GM21825 (cell line): Measurements from ENCODE around the gene LGALS4.
"Not testable (repeated sequence)": the region's sequence is repeated elsewhere in the genome, so short reads cannot be mapped to it uniquely, and the experiment has no call there.

Source experiments
- ATAC-seq: cut with Tn5 transposase; IDR thresholded peaks from one replicate; pipeline ENCODE4 v1.9.1; 2021; ENCODE audit warnings: mild to moderate bottlenecking, moderate library complexity; ENCODE audit not compliant: unreplicated experiment

The LGALS4 gene

DNA sequence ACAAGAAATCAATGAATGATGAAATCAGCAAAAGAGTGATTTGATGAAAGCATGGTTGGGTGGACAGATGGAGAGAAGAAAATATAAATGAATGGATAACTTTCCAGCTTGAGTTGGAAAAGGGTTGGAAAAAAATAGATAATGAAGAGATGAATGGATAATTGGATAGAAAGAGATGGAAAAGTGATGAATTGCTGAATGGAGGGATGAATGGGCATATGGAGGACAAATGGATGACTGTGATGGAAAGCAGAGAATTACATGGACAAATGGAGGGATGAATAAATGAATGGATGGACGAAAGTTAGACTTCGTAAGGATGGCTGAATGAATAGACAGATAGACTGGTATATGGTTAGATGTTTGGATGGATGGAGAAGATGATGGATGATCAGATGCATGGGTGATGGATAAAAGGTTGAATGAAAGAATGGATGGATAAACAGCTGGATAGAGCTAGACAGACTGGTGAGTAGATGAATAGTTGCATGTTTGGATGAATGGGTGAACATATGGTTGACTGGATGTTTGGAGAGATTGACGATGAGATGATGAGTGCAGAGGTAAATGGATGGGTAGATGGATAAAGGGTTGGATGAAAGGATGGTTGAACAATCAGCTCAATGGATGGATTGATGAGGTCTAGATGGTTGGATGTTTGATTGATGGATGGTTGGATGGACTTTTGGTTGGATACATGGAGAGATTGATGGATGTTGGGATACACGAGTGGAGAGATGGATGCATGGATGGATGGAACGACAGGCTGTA lies 12.0 kb downstream of the LGALS4 start:
- ATAC-seq = no peak

GRCh38 chr19:38799104-38799503 lies 13.6 kb downstream of the LGALS4 start:
- ATAC-seq = no peak

- ATAC-seq = not testable (repeated sequence)
Observed at GRCh38 chr19:38797781-38798180, 15.0 kb downstream of the LGALS4 start.

GRCh38 chr19:38796154-38796553 lies 16.6 kb downstream of the LGALS4 start:
- no peak for ATAC-seq

- no peak for ATAC-seq
Observed at GRCh38 chr19:38795549-38795948, 17.2 kb downstream of the LGALS4 start.

DNA sequence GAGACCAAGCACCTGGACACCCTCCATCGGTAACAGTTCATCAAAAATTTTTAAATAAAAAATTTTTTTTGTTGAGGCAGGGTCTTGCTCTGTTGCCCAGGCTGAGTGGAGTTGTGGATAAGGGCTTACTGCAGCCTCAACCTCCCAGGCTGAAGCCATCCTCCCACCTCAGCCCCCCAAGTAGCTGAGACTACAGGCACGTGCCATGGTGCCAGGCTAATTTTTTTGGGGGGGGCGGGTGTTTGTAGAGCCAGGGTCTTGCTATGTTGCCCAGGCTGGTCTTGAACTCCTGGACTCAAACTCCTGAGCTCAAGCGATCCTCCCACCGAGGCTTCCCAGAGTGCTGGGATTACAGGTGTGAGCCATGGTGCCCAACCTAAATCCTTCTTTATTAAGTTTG lies 19.1 kb downstream of the LGALS4 start:
- no peak for ATAC-seq

DNA sequence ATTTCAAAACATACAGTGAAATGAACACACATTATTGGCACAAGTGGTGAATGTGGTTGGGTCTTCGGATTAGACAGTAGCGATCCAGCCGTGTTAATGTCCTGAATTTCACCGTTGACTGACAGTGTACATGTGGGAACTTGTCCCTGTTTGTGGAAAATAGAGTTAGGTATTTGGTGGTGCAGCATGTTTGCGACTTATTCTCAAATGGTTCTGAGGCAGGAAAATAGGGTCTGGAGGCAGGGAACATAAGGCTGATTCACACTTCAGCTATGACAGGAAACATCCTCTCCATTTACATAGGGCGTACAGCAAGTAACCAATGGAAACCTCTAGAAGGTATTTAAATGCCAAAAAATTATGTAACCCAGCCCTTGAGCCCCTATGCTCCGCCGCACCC lies 19.6 kb downstream of the LGALS4 start:
- no peak for ATAC-seq

DNA sequence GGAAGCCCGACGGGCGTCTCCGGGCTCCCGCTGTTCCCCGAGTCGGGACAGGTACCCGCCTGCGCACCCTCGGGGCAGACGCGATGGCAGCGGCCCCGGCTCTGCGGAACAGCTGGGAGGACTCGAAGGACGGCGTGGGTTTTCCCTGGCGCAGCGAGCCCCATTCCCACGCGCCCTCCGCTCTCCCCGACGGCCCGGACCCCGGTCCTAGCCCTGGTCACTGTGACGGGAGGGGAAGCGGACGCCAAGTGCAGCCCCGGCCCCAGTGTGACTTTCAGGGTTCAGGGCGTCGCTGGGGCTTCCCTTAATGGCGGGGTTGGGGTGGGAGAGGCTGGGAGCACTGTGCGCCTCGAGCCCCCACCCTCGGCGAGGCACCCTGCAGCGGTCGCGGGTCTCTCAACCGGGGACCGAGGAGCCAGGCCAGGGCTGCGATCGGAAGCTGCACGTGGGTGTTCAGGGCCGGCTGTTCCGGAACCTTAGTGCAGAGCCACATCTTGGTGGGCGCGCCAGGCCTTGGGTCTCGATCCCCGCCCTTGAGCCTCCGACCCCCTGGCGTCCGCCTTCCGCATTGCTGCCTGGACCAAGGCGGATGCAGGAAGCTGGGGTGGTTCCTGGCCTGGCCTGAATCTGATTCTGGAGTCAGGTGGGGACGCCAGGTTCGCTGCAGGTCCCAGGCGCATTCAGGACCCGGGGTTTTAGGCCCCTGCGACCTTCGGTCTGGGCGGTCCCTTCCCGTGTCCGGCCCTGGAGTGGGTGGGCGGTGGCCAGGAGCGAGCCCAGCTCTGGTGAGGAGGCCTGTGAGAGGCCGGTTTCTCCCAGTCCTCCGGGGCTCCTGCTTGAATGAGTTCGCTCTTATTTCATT lies 20.3 kb downstream of the LGALS4 start:
- ATAC-seq = no peak

DNA sequence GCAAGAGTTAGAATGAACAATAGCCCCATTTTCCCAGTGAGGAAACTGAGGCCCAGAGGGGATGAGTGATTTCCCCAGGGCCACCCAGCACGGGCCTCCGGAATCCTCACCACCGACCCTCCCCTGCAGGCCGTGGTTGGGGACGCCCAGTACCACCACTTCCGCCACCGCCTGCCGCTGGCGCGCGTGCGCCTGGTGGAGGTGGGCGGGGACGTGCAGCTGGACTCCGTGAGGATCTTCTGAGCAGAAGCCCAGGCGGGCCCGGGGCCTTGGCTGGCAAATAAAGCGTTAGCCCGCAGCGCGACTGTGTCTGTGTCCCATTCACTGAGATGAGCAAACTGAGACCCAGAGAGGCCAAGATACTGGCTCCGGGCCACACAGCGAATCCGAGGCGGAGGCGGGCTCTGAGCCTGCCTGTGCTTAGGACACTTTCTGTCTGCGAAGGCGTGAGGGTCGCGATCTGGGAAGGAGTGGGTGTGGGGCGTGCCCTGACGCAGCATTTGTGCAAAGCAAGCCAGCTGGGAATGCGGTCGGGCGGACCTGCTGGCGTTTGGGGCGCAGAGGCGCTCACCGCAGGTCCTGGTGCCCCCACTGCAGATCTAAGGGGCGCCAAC lies 21.2 kb downstream of the LGALS4 start:
- ATAC-seq = not testable (repeated sequence)

DNA sequence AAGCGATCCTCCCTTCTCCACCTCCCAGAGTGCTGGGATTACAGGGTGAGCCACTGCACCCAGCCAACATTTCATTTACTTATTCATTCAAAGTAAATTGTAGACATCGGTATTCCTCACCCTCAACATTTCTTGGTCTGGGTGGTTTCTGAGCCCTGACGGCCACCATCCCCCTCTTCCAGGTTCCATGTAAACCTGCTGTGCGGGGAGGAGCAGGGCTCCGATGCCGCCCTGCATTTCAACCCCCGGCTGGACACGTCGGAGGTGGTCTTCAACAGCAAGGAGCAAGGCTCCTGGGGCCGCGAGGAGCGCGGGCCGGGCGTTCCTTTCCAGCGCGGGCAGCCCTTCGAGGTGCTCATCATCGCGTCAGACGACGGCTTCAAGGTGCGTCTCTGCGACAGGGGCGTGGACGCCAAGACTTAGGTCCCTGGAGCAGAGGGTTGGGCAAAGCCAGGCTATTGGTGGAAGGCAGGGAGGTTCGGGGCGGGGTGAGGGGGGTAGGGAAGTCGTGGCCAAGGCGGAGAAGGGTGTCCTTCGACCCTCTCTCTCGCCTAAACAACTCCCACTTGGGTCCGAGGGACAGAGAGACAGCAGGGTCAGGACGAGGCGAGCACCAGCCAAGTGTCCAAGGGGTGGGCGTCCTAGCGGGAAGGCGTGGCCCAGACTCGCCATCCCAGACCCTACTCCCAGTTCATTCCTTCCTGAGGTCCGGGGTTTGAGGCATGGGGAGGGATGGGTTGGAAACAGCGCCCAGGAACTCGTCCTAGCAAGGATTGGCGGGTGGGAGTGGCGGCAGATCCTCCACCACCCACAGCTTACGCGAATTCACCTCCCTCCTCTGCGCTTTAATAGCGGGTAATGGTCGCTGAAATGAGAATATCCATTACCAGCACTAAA lies 22.0 kb downstream of the LGALS4 start:
- not testable (repeated sequence) for ATAC-seq

GRCh38 chr19:38788478-38789243 lies 24.1 kb downstream of the LGALS4 start, which contains the start of gene LGALS7B:
LGALS7B (plus strand) TSS chr19:38789200; CDS start chr19:38789227, 27 bp downstream.
- no peak for ATAC-seq

- ATAC-seq = no peak
Observed at GRCh38 chr19:38786572-38787265, 26.0 kb downstream of the LGALS4 start.

- ATAC-seq = not testable (repeated sequence)
Observed at GRCh38 chr19:38786061-38786460, 26.7 kb downstream of the LGALS4 start.

DNA sequence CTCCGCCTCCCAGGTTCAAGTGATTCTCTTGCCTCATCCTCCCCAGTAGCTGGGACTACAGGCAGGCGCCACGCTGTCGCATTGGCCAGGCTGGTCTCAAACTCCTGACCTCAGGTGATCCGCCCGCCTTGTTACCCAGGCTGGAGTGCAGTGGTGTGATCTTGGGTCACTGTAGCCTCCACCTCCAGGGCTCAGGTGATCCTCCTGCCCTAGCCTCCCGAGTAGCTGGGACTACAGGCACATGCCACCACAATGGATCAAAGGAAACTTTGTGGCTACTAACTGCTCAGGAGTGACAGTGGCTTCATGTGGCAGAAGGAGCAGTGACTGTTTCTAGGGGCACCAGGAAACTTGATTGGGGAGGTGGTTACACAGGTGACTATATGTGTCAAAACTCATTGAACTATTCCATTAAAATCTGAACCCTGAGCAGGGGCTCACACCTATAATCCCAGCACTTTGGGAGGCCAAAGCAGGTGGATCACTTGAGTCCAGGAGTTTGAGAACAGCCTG lies 27.5 kb downstream of the LGALS4 start:
- ATAC-seq = no peak

GRCh38 chr19:38784224-38784623 lies 28.5 kb downstream of the LGALS4 start:
- no peak for ATAC-seq

GRCh38 chr19:38782212-38782611 lies 30.5 kb downstream of the LGALS4 start:
- not testable (repeated sequence) for ATAC-seq

DNA sequence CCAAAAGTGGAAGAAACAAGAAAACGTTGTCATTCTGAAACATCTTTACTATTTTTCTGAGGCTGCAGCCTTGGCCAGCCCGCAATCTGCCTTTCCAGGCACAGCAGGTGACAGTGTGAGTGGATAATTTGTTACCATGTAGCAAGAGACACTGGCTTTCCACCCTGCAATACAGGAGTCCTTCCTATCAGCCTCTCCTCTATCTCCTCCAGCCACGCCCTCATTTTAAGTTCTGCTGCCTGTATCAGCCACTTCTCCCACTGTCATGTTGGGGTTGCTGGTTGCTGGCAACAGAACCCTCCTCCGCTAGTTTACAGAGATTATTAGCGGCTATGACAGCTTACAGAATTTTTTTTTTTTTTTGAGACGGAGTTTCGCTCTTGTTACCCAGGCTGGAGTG lies 31.7 kb downstream of the LGALS4 start:
- no peak for ATAC-seq

- ATAC-seq = no peak
Observed at GRCh38 chr19:38780443-38780842, 32.3 kb downstream of the LGALS4 start.

DNA sequence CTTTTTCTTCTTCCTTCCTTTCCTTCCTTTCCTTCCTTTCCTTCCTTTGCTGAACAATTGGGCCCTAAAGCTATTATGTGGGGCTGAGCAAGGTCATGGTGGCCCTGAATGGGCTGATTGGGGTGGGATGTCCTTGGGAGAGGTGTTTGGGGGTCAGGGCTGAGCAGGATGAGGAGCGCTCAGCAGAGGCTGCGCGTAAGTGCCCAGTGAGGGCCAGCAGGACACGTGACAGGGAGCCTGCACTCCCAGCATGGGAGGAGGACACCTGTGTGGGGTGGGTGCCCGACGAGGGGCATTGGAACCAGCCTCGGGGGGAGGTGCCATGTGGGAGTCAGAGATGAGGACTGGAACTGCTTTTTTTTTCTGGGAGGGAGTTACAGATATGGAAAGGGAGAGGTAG lies 34.0 kb downstream of the LGALS4 start:
- ATAC-seq = no peak
